ENCODE data around the gene EIF2B1. TPM values are rescaled to one million over a fixed set of nuclear protein-coding genes. Genes with fewer than 3 reads are reported as not detected.
"Not testable (repeated sequence)": the region's sequence is repeated elsewhere in the genome, so short reads cannot be mapped to it uniquely, and the experiment has no call there.

Gene EIF2B1
- total and polyA plus RNA-seq, 7 donors = 23.1 to 155 (median 102) TPM

DNA sequence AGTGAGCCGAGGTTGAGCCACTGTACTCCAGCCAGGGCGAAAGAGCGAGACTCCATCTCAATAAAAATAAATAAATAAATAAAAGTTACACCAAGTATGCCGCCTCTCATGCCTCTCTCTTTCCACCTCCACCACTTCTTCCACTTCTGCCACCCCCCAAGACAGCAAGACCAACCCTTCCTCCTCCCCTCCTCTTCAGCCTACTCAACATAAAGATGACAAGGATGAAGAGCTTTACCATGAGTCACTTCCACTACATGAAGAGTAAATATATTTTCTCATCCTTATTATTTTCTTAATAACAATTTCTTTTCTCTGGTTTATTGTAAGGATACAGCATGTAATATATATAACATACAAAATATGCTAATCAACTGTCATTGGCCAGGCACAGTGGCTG lies 52.7 kb downstream of the EIF2B1 start:
- no peak for DNase-seq
- H3K4me1 ChIP-seq = peaks cover 0 to 27% (median 26%) of the 10 kb centered on the region in 4 donors
- TF ChIP-seq, protein P1, sequence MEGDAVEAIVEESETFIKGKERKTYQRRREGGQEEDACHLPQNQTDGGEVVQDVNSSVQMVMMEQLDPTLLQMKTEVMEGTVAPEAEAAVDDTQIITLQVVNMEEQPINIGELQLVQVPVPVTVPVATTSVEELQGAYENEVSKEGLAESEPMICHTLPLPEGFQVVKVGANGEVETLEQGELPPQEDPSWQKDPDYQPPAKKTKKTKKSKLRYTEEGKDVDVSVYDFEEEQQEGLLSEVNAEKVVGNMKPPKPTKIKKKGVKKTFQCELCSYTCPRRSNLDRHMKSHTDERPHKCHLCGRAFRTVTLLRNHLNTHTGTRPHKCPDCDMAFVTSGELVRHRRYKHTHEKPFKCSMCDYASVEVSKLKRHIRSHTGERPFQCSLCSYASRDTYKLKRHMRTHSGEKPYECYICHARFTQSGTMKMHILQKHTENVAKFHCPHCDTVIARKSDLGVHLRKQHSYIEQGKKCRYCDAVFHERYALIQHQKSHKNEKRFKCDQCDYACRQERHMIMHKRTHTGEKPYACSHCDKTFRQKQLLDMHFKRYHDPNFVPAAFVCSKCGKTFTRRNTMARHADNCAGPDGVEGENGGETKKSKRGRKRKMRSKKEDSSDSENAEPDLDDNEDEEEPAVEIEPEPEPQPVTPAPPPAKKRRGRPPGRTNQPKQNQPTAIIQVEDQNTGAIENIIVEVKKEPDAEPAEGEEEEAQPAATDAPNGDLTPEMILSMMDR (IDR thresholded peaks at IDR 0.05) = no peak
- TF ChIP-seq POLR2AphosphoS5 (IDR thresholded peaks at IDR 0.05) = no peak
- TF ChIP-seq POLR2A (IDR thresholded peaks at IDR 0.05) = no peak
- TF ChIP-seq EP300 (IDR thresholded peaks at IDR 0.05) = no peak
- intact Hi-C loops (cut with DNase I) = loop anchor here (5.0 kb wide), 4 partner anchors 52 to 348 kb away; partner anchors contain the start of genes EIF2B1, GTF2H3, MPHOSPH9 and MTRFR
- H3K27ac ChIP-seq = no peak overlapping the region
- 97 to 98% methylated on average over 4 of the region's 4 CpGs for WGBS, 2 donors
- H3K27me3 ChIP-seq = no peaks in the 10 kb centered on the region
- H3K4me3 ChIP-seq = no peak overlapping the region
- no peaks in the 10 kb centered on the region for H3K36me3 ChIP-seq
- no peaks in the 10 kb centered on the region for H3K9me3 ChIP-seq

DNA sequence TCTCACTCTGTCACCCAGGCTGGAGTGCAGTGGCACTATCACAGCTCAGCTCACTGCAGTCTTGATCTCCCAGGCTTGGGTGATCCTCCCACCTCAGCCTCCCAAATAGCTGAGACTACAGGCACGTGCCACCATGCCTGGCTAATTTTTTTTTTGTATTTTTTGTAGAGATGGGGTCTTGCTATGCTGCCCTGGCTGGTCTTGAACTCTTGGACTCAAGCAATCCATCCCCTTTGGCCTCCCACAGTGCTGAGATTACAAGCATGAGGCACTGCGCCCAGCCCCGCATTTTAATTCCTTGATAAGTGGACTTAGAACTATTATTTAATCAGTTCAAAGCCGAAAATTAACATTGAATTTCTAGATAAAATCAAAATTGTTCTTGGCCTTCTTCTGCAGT lies 54.7 kb downstream of the EIF2B1 start:
- H3K4me3 ChIP-seq; DNase-seq; H3K27me3 ChIP-seq; H3K27ac ChIP-seq; H3K36me3 ChIP-seq; H3K9me3 ChIP-seq; intact Hi-C loops (cut with DNase I): not testable (repeated sequence)
- peaks cover 0 to 17% (median 17%) of the 10 kb centered on the region in 4 donors for H3K4me1 ChIP-seq
- 95 to 98% methylated on average over 4 of the region's 4 CpGs for WGBS, 2 donors

DNA sequence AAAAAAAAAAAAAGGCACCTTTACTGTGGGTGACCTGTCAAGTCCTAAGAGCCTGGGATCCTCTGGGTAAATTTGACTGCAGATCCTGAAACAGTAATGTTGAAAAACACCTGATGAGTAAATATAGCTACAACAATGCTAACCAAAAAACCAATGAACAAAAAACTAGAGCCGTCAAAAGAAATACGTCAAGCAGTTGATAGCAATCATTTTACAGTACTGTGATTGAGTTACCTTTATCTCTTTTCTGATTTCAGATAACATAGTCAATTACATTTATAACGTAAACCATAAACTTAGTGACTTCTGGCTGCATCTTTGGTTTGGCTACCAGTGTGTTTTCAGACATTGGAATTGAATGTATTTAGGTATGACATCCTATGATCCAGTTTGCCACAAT lies 55.2 kb downstream of the EIF2B1 start:
- TF ChIP-seq, protein P1 (IDR thresholded peaks at IDR 0.05) = no peak
- TF ChIP-seq EP300 (IDR thresholded peaks at IDR 0.05) = no peak
- no peak for TF ChIP-seq POLR2A (IDR thresholded peaks at IDR 0.05)
- no peak overlapping the region for H3K27ac ChIP-seq
- WGBS, 2 donors = 27 to 79% methylated on average over 3 of the region's 3 CpGs
- no peak overlapping the region for H3K4me3 ChIP-seq
- peaks cover 0 to 16% (median 15%) of the 10 kb centered on the region in 4 donors for H3K4me1 ChIP-seq
- no peak for DNase-seq
- H3K36me3 ChIP-seq = no peaks in the 10 kb centered on the region
- H3K9me3 ChIP-seq = no peaks in the 10 kb centered on the region
- intact Hi-C loops (cut with DNase I) = no loop called here
- no peaks in the 10 kb centered on the region for H3K27me3 ChIP-seq

DNA sequence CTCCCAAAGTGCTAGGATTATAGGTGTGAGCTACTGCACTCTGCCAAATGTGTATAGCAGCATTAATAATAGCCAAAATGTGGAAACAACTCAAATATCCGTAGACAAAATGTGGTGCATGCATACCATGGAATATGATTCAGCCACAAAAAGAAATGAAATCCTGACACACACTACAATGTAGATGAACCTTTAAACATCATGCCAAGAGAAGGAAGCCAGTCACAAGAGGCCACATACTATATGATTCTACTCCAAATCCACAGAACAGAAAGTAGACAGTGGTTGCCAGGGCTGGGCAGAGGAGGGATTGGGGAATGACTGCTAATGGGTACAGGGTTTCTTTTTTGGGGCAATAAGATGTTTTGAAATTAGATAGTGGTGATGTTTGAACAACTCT lies 56.9 kb downstream of the EIF2B1 start:
- no peak overlapping the region for H3K27ac ChIP-seq
- no peak for TF ChIP-seq POLR2AphosphoS5 (IDR thresholded peaks at IDR 0.05)
- TF ChIP-seq, protein P1 (IDR thresholded peaks at IDR 0.05) = no peak
- H3K4me3 ChIP-seq = no peak overlapping the region
- 92 to 94% methylated on average over 1 of the region's 1 CpG for WGBS, 2 donors
- DNase-seq = no peak
- no peaks in the 10 kb centered on the region for H3K27me3 ChIP-seq
- intact Hi-C loops (cut with DNase I) = no loop called here
- no peaks in the 10 kb centered on the region for H3K4me1 ChIP-seq
- no peaks in the 10 kb centered on the region for H3K9me3 ChIP-seq
- no peaks in the 10 kb centered on the region for H3K36me3 ChIP-seq

DNA sequence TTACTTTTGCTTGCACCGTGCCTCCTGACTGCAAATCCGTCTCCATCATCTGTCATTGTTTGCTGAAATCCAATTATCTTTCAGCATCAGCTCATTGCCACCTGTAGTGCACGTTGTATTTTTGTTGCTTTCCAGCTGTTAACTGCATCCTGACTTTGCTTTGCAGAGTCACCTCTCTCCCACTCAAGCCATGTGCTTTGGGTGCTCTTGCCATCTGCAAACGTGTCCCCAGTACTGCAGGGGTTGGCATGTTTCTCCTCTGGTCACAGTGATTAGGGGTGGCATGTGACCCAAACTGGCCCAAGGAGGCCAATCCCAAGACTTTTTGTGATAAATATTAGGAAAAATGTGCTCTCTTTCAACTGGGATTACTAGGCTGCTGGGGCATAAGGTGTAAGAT lies 59.6 kb downstream of the EIF2B1 start:
- Histone ChIP-seq H3K9me3 (no peaks in the 10 kb centered on the region), H3K4me3 (no peak overlapping the region)
- no peak for DNase-seq

More for the DNA sequence above, 59.6 kb downstream of the EIF2B1 start:
- intact Hi-C loops (cut with DNase I) = no loop called here
- TF ChIP-seq, protein P1 (IDR thresholded peaks at IDR 0.05) = no peak
- TF ChIP-seq POLR2A (IDR thresholded peaks at IDR 0.05) (no peak), EP300 (IDR thresholded peaks at IDR 0.05) (no peak), POLR2AphosphoS5 (IDR thresholded peaks at IDR 0.05) (no peak)
- Histone ChIP-seq H3K27me3 (no peaks in the 10 kb centered on the region), H3K4me1 (peaks cover 0 to 4% (median 0%) of the 10 kb centered on the region in 4 donors), H3K36me3 (no peaks in the 10 kb centered on the region), H3K27ac (no peak overlapping the region)
- 35 to 41% methylated on average over 4 of the region's 4 CpGs for WGBS, 2 donors

All from sigmoid colon (tissue), 7 donors.